ENCODE data around the gene KLHL11.
A peak's percentile ranks its signal among the peaks of the same experiment; 100 is the strongest.

The KLHL11 gene

DNA sequence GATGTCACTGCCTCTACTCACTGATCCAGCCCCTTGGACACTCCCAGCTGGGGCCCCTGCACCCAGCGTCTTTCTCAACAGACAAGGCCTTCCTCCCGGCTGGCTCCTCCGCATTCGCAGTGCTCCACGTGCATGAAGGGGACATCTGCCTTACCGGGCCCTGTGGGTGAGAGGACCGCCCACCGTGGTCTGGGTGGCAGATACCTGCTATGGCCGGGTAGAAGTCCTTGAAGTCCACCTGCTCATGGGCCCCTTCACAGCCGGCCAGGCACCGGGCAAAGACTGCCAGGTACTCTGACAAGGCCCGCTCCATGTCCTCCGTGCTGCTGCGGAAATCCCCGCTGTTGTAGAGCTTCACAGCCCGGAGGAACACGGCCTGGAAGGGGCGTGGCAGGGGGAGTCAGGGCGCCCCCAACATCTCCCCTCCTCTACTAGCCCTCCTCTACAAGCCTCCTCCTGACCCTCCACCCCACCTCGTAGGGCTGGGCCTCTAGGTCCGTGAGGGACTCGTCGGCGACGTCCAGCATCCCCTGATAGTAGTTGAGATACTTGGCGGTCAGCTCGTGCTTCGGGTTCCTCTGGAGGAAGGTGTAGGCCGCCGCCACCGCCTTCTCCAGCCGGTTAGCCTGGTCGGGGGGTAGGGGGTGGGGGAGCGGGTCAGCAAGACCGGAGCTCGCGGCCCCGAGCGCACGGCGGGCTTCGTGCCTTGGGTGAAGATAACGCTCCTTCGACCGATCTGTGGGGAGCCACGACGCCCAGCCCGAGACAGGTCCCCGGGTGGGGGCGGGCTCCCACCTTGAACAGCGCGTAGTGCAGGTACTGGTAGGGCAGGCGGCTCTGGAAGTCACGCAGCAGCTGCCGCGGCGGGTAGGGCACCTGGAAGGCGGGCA is 54.3 kb downstream of the KLHL11 start:
- peak overlapping the region; percentile 77 to 82 for H3K4me3 ChIP-seq (replicated peaks in 1 of 2; ENCODE audit: low read depth in 2 of 2, low read length in 2 of 2)
- no peak for DNase-seq (ENCODE audit: low read depth in 2 of 2)
- TF ChIP-seq, protein P1, sequence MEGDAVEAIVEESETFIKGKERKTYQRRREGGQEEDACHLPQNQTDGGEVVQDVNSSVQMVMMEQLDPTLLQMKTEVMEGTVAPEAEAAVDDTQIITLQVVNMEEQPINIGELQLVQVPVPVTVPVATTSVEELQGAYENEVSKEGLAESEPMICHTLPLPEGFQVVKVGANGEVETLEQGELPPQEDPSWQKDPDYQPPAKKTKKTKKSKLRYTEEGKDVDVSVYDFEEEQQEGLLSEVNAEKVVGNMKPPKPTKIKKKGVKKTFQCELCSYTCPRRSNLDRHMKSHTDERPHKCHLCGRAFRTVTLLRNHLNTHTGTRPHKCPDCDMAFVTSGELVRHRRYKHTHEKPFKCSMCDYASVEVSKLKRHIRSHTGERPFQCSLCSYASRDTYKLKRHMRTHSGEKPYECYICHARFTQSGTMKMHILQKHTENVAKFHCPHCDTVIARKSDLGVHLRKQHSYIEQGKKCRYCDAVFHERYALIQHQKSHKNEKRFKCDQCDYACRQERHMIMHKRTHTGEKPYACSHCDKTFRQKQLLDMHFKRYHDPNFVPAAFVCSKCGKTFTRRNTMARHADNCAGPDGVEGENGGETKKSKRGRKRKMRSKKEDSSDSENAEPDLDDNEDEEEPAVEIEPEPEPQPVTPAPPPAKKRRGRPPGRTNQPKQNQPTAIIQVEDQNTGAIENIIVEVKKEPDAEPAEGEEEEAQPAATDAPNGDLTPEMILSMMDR (IDR thresholded peaks at IDR 0.05; ENCODE audit: low read depth, low read length): no peak

DNA sequence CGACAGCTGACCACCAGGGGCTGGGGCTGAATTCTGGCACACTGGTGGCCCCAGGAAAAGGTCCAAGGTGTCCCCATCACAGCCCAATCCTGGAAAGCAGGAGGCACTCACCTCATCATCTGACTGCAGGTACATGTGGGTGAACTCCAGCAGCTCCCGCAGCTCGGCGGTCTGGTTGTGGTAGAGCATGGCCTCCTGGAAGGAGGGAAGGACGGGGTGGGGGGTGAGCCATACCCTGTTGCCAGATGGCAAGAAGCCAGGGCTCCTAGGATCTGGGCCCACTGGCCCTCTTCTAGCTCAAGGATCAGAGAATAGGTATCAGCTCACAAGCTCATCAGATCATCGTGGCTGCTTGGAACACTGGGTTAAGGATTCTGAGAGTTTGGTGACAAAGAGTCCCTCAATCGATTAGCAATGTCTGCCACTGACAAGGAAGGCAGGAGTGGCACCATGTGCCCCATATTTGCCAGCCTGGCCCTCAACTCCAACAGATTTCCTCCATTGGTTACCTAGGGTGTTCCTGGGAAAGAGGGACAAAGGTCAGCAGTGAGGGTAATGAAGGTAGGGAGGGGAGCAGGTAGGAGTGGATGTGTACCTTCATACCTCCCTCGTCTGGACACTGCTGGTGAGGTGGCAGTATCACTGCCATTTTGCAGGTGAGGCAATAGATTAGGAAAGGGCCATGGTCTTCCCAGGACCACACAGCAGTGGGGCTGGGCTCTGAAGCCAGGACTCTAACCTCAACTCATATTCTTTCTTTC is 58.4 kb downstream of the KLHL11 start:
- H3K4me3 ChIP-seq (replicated peaks in 1 of 2; ENCODE audit: low read depth in 2 of 2, low read length in 2 of 2): no peak overlapping the region
- DNase-seq (ENCODE audit: low read depth in 2 of 2): no peak
- TF ChIP-seq, protein P1 (IDR thresholded peaks at IDR 0.05; ENCODE audit: low read depth, low read length): no peak

Data from cardiac fibroblast (primary cell).